K562 (cell line): ENCODE results near the gene SLC37A4. TPM values are rescaled to one million over a fixed set of nuclear protein-coding genes. Genes with fewer than 3 reads are reported as not detected.

Experiments
- ASH1L ChIP-seq: fragments of 450-650 bp; IDR thresholded peaks from 2 replicates; pipeline ENCODE4 v1.6.1; 2018; ENCODE audit warnings: borderline replicate concordance, mild to moderate bottlenecking, low read depth; ENCODE audit not compliant: partially characterized antibody
- ATF1 ChIP-seq, 2 experiments: fragments of 450-650 bp in 1 of 2; IDR thresholded peaks; 2 replicates each; pipeline ENCODE4 v1.6.1; 2016; ENCODE audit warnings: missing compliant biosample characterization in 1 of 2, missing genetic modification characterization in 1 of 2
- BACH1 ChIP-seq: fragments of 200-800 bp; sonication (Bioruptor generic); IDR thresholded peaks from 2 replicates; pipeline ENCODE4 v1.6.1; 2016; ENCODE audit warnings: missing genetic modification characterization, missing compliant biosample characterization
- GABPB1 ChIP-seq: sonication (generic); formaldehyde crosslinking; IDR thresholded peaks from 2 replicates; pipeline ENCODE4 v1.8.0; 2022; ENCODE audit warnings: mild to moderate bottlenecking, missing genetic modification reagents
- GABPB2 ChIP-seq: fragments of 250-450 bp; sonication (Bioruptor Pico); conservative IDR thresholded peaks from 2 replicates; pipeline ENCODE4 v1.5.1; 2021; ENCODE audit warnings: mild to moderate bottlenecking
- GATAD2A ChIP-seq: fragments of 450-650 bp; IDR thresholded peaks from 2 replicates; pipeline ENCODE4 v1.6.1; 2017
- IFI16 ChIP-seq: fragments of 250-450 bp; sonication (Bioruptor Pico); IDR thresholded peaks from 2 replicates; pipeline ENCODE4 v2.1.2; 2022; ENCODE audit warnings: mild to moderate bottlenecking, inconsistent platforms
- KHSRP ChIP-seq: fragments of 450-650 bp; IDR thresholded peaks from 2 replicates; pipeline ENCODE4 v1.6.1; 2017
- MAFG ChIP-seq: fragments of 450-650 bp; conservative IDR thresholded peaks from 2 replicates; pipeline ENCODE4 v1.6.1; 2016; ENCODE audit warnings: missing genetic modification characterization, missing compliant biosample characterization
- MYBL2 ChIP-seq, 2 experiments: fragments of 450-650 bp in 1 of 2; sonication (generic) in 1 of 2; formaldehyde crosslinking in 1 of 2; IDR thresholded peaks; 2 replicates each; pipeline versions ENCODE4 v1.6.1 to v1.8.1; 2017 to 2022; ENCODE audit warnings: borderline replicate concordance in 1 of 2, inconsistent platforms in 1 of 2, low read depth in 1 of 2, mild to moderate bottlenecking in 1 of 2, missing genetic modification reagents in 1 of 2, moderate library complexity in 1 of 2
- NFE2L1 ChIP-seq: fragments of 450-650 bp; IDR thresholded peaks from 2 replicates; pipeline ENCODE4 v1.6.1; 2016; ENCODE audit warnings: missing genetic modification characterization, low read depth, mild to moderate bottlenecking, missing compliant biosample characterization, moderate library complexity, borderline replicate concordance
- SIRT6 ChIP-seq: IDR thresholded peaks from one replicate; pipeline ENCODE4 v1.6.1; 2012; ENCODE audit warnings: low read depth, mild to moderate bottlenecking, control low read depth, inconsistent platforms, low read length, moderate library complexity
- SMARCA5 ChIP-seq: fragments of 450-650 bp; IDR thresholded peaks from 2 replicates; pipeline ENCODE4 v1.6.1; 2016
- SMARCB1 ChIP-seq: IDR thresholded peaks from 2 replicates; pipeline ENCODE4 v1.6.1; 2011; ENCODE audit warnings: improper control_type of control experiment, low read depth; ENCODE audit not compliant: insufficient read length
- STAT5A ChIP-seq: IDR thresholded peaks from 2 replicates; pipeline ENCODE4 v1.6.1; 2012; ENCODE audit warnings: low read length, inconsistent platforms, borderline replicate concordance
- YBX1 ChIP-seq: fragments of 450-650 bp; IDR thresholded peaks from 2 replicates; pipeline ENCODE4 v1.7.1; 2016; ENCODE audit warnings: mild to moderate bottlenecking
- ZBTB1 ChIP-seq: sonication (generic); formaldehyde crosslinking; IDR thresholded peaks from 2 replicates; pipeline ENCODE4 v1.8.1; 2023; ENCODE audit warnings: missing genetic modification reagents, low read depth, mild to moderate bottlenecking, borderline replicate concordance
- ZNF431 ChIP-seq: sonication (generic); formaldehyde crosslinking; IDR thresholded peaks from 2 replicates; pipeline ENCODE4 v1.8.0; 2022; ENCODE audit warnings: mild to moderate bottlenecking, missing genetic modification reagents
- ZNF76 ChIP-seq: fragments of 250-450 bp; sonication (Bioruptor Pico); IDR thresholded peaks from 2 replicates; pipeline ENCODE4 v1.4.0; 2020; ENCODE audit warnings: mild to moderate bottlenecking, moderate library complexity, borderline replicate concordance
- polyA plus RNA-seq, 8 experiments: library from polyadenylated mRNA; depleted of rRNA in 4 of 8; stranded (reverse) in 5 of 8; unstranded in 3 of 8; fragments of >200 nt; fragmentation: Nextera tagmentation in 2 of 8; fragmentation: Illumina TruSeq in 1 of 8; extraction: Ambion mirVana in 2 of 8; extraction: Trizol in 1 of 8; gene quantifications; 2 replicates each; pipeline versions ENCODE4 v1.2.1 to v1.2.3, GENCODE V29; 2011 to 2014; ENCODE audit warnings: inconsistent platforms in 1 of 8, missing spikeins in 1 of 8
- total RNA-seq, 7 experiments: library from RNA; depleted of rRNA in 6 of 7; stranded (reverse); fragments of >200 nt in 6 of 7; fragmentation: Illumina TruSeq in 2 of 7; extraction: Trizol in 2 of 7; gene quantifications; 2 replicates each; pipeline versions ENCODE4 v1.2.1 to v1.2.3, GENCODE V29; 2011 to 2021; ENCODE audit warnings: low replicate concordance in 1 of 7
- TF ChIP-seq, protein P1 (sequence below): fragments of 450-650 bp; IDR thresholded peaks from one replicate; pipeline ENCODE4 v1.6.1; 2018; ENCODE audit warnings: mild to moderate bottlenecking, moderate library complexity; ENCODE audit not compliant: partially characterized antibody
- TF ChIP-seq, protein P2 (sequence below), 2 experiments: fragments of 450-650 bp in 1 of 2; IDR thresholded peaks; 2 replicates each; pipeline ENCODE4 v1.6.1; 2011 to 2017; ENCODE audit warnings: low read depth in 2 of 2, antibody characterized with exemption in 1 of 2, borderline replicate concordance in 1 of 2, low read length in 1 of 2, mild to moderate bottlenecking in 1 of 2, mixed read lengths in 1 of 2; ENCODE audit not compliant: control insufficient read depth in 1 of 2
- TF ChIP-seq, protein P3 (sequence below): fragments of 250-450 bp; sonication (Bioruptor Pico); IDR thresholded peaks from 2 replicates; pipeline ENCODE4 v1.4.0; 2020; ENCODE audit warnings: mild to moderate bottlenecking

The SLC37A4 gene
- total and polyA plus RNA-seq, 9 of the 15 experiments (the other 6 are each of a cell fraction or from before 2014, with no cell fraction given), result 24.7 to 73.9 (median 40.7) TPM

DNA sequence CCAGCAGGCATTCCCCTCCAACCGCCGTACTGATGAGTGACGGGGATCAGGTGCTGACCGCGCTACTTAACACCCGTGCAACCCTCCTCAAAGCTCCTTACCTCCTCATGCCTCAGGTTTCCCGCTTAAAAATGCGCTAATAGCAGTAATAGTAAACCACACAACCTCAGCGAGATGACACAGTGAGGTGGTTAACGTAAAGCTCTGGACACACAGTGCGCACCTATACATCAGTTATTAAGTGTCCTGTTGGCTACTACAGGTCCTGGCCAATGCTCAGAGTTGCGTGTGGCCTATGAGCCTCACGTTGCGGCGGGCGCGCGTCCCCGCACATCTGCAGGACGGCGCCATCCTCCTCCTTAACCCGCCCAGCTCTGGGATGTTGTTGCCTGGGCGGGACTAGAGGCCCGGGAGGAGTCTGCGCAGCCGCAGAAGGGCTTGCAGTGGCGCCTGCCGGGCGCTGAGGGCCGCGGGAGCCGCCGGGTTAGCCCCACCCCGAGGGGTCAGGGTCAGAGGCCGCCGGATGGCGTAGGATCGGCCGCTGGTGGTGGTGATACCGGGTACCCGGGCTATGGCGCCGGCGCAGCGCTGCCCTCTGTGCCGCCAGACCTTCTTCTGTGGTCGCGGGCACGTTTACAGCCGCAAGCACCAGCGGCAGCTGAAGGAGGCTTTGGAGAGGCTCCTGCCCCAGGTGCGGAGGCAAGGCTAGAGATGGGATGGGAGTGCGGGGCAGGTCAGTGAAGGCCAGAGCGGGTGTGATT lies 32.9 kb downstream of the SLC37A4 start, which contains the start of gene CENATAC (continued):
- TF ChIP-seq, protein P1, sequence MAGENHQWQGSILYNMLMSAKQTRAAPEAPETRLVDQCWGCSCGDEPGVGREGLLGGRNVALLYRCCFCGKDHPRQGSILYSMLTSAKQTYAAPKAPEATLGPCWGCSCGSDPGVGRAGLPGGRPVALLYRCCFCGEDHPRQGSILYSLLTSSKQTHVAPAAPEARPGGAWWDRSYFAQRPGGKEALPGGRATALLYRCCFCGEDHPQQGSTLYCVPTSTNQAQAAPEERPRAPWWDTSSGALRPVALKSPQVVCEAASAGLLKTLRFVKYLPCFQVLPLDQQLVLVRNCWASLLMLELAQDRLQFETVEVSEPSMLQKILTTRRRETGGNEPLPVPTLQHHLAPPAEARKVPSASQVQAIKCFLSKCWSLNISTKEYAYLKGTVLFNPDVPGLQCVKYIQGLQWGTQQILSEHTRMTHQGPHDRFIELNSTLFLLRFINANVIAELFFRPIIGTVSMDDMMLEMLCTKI, result no peak
- no peak for TF ChIP-seq YBX1
- no peak for TF ChIP-seq ASH1L
- TF ChIP-seq ZBTB1 (CRISPR knock-in tag), result no peak
- TF ChIP-seq STAT5A, result no peak
- TF ChIP-seq IFI16 (CRISPR knock-in tag), result no peak
- no peak for TF ChIP-seq MAFG (tag)
- no peak for TF ChIP-seq SIRT6
- TF ChIP-seq MYBL2 (IDR thresholded peaks at IDR 0.05; ENCODE audit: low read depth), result no peak
- no peak for TF ChIP-seq MYBL2 (CRISPR knock-in tag; IDR thresholded peaks at IDR 0.05; ENCODE audit: borderline replicate concordance)
- TF ChIP-seq, protein P2, sequence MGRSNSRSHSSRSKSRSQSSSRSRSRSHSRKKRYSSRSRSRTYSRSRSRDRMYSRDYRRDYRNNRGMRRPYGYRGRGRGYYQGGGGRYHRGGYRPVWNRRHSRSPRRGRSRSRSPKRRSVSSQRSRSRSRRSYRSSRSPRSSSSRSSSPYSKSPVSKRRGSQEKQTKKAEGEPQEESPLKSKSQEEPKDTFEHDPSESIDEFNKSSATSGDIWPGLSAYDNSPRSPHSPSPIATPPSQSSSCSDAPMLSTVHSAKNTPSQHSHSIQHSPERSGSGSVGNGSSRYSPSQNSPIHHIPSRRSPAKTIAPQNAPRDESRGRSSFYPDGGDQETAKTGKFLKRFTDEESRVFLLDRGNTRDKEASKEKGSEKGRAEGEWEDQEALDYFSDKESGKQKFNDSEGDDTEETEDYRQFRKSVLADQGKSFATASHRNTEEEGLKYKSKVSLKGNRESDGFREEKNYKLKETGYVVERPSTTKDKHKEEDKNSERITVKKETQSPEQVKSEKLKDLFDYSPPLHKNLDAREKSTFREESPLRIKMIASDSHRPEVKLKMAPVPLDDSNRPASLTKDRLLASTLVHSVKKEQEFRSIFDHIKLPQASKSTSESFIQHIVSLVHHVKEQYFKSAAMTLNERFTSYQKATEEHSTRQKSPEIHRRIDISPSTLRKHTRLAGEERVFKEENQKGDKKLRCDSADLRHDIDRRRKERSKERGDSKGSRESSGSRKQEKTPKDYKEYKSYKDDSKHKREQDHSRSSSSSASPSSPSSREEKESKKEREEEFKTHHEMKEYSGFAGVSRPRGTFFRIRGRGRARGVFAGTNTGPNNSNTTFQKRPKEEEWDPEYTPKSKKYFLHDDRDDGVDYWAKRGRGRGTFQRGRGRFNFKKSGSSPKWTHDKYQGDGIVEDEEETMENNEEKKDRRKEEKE (IDR thresholded peaks at IDR 0.05; ENCODE audit: borderline replicate concordance in 1 of 2, control insufficient read depth in 1 of 2, low read depth in 2 of 2, low read length in 1 of 2), result no peak
- TF ChIP-seq NFE2L1 (tag), result no peak
- TF ChIP-seq KHSRP, result no peak
- TF ChIP-seq SMARCA5, result no peak
- TF ChIP-seq ZNF431 (CRISPR knock-in tag), result peak; percentile 53; the same call in 1 of the 2 replicates
- TF ChIP-seq ATF1 (CRISPR knock-in tag; IDR thresholded peaks at IDR 0.05), result no peak
- peak; percentile 82 for TF ChIP-seq ATF1 (tag; IDR thresholded peaks at IDR 0.05)
- TF ChIP-seq GATAD2A, result no peak
- TF ChIP-seq, protein P3, sequence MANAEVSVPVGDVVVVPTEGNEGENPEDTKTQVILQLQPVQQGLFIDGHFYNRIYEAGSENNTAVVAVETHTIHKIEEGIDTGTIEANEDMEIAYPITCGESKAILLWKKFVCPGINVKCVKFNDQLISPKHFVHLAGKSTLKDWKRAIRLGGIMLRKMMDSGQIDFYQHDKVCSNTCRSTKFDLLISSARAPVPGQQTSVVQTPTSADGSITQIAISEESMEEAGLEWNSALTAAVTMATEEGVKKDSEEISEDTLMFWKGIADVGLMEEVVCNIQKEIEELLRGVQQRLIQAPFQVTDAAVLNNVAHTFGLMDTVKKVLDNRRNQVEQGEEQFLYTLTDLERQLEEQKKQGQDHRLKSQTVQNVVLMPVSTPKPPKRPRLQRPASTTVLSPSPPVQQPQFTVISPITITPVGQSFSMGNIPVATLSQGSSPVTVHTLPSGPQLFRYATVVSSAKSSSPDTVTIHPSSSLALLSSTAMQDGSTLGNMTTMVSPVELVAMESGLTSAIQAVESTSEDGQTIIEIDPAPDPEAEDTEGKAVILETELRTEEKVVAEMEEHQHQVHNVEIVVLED, result no peak; the same call in 1 of the 2 replicates
- no peak for TF ChIP-seq GABPB2 (CRISPR knock-in tag)
- TF ChIP-seq GABPB1 (CRISPR knock-in tag), result peak; percentile 22
- TF ChIP-seq SMARCB1, result no peak
- TF ChIP-seq ZNF76, result 0 out of 2 replicates have a peak, but pooled peaks have one; percentile 49
- TF ChIP-seq BACH1, result no peak
